IMR-90 (cell line): ENCODE data around the gene STX5. TPM values are rescaled to one million over a fixed set of nuclear protein-coding genes. Genes with fewer than 3 reads are reported as not detected.

ENCODE experiments used
- ATAC-seq: fragments of 200-7000 bp; cut with Tn5 transposase; 2 replicates; pipeline ENCODE4 v1.9.1; 2020; ENCODE audit warnings: low read depth, mild to moderate bottlenecking, moderate library complexity
- BruUV-seq: library from RNA; stranded (reverse); fragments of 400-500 nt; replicated peaks from 2 replicates; lab custom pipeline; 2021; lab: Mats Ljungman, UMichigan
- CTCF ChIA-PET: fragments of 300-600 bp; formaldehyde crosslinking; extraction: SDS; loops from one replicate; lab custom pipeline; 2021; ENCODE audit warnings: antibody characterized with exemption; lab: Yijun Ruan, JAX
- POLR2A ChIA-PET: fragments of 300-600 bp; sonication (Branson Sonifier 250); formaldehyde crosslinking; loops from one replicate; lab custom pipeline; 2022; ENCODE audit warnings: antibody characterized with exemption; ENCODE audit not compliant: unreplicated experiment; lab: Charles Lee
- DNase-seq: peaks from one replicate; pipeline ENCODE4 v3.0.0; 2013
- H2AFZ ChIP-seq: replicated peaks from 2 replicates; pipeline ENCODE3; 2013; ENCODE audit warnings: low read length, mild to moderate bottlenecking; ENCODE audit not compliant: poor library complexity
- H2AK5ac ChIP-seq: 2 replicates; pipeline ENCODE4 v1.6.1; 2013; ENCODE audit warnings: low read depth, low read length, inconsistent platforms
- H2AK9ac ChIP-seq: replicated peaks from 2 replicates; pipeline ENCODE3; 2013; ENCODE audit warnings: mild to moderate bottlenecking, low read depth, low read length, moderate library complexity; ENCODE audit not compliant: poor library complexity
- H2BK120ac ChIP-seq: 2 replicates; pipeline ENCODE4 v1.6.1; 2013; ENCODE audit warnings: low read depth, low read length, inconsistent platforms
- H2BK15ac ChIP-seq: 3 replicates; pipeline ENCODE4 v1.6.1; 2013; ENCODE audit warnings: low read depth, low read length, inconsistent platforms
- H2BK20ac ChIP-seq: 2 replicates; pipeline ENCODE4 v1.6.1; 2013; ENCODE audit warnings: low read depth, mild to moderate bottlenecking, inconsistent platforms, low read length, moderate library complexity
- H2BK5ac ChIP-seq: 2 replicates; pipeline ENCODE4 v1.6.1; 2013; ENCODE audit warnings: mild to moderate bottlenecking, low read depth, low read length, inconsistent platforms; ENCODE audit not compliant: poor library complexity, severe bottlenecking
- H3K14ac ChIP-seq: replicated peaks from 2 replicates; pipeline ENCODE4 v1.6.1; 2013; ENCODE audit warnings: low read depth, low read length, inconsistent platforms
- H3K18ac ChIP-seq: 2 replicates; pipeline ENCODE4 v1.6.1; 2013; ENCODE audit warnings: low read depth, low read length, control low read depth
- H3K23ac ChIP-seq: 2 replicates; pipeline ENCODE4 v1.6.1; 2013; ENCODE audit warnings: low read depth, low read length, inconsistent platforms
- H3K27ac ChIP-seq: 2 replicates; pipeline ENCODE4 v1.5.1; 2013; ENCODE audit warnings: mild to moderate bottlenecking, control low read depth, low read length; ENCODE audit not compliant: insufficient read depth
- H3K27me3 ChIP-seq: 2 replicates; pipeline ENCODE4 v1.6.1; 2013; ENCODE audit warnings: low read length; ENCODE audit not compliant: control insufficient read depth, insufficient read depth
- H3K36me3 ChIP-seq: 2 replicates; pipeline ENCODE4 v1.6.1; 2013; ENCODE audit warnings: low read length, mixed read lengths; ENCODE audit not compliant: control insufficient read depth, insufficient read depth
- H3K4ac ChIP-seq: 2 replicates; pipeline ENCODE4 v1.6.1; 2013; ENCODE audit warnings: low read depth, low read length, inconsistent platforms
- H3K4me1 ChIP-seq: 2 replicates; pipeline ENCODE4 v1.6.1; 2013; ENCODE audit warnings: low read length, mixed read lengths; ENCODE audit not compliant: control insufficient read depth, insufficient read depth
- H3K4me2 ChIP-seq: 2 replicates; pipeline ENCODE4 v1.6.1; 2013; ENCODE audit warnings: low read depth, mild to moderate bottlenecking, control low read depth, low read length, moderate library complexity
- H3K4me3 ChIP-seq: 2 replicates; pipeline ENCODE4 v1.5.1; 2013; ENCODE audit warnings: low read depth, mild to moderate bottlenecking, control low read depth, low read length, moderate library complexity; ENCODE audit not compliant: insufficient read depth
- H3K56ac ChIP-seq: 2 replicates; pipeline ENCODE4 v1.6.1; 2013; ENCODE audit warnings: low read length, inconsistent platforms; ENCODE audit not compliant: insufficient read depth; ENCODE audit errors: extremely low read depth
- H3K79me1 ChIP-seq, 2 experiments: 2 replicates each; pipeline ENCODE4 v1.6.1; 2013; ENCODE audit warnings: low read length in 2 of 2, inconsistent platforms in 1 of 2, low read depth in 1 of 2
- H3K9ac ChIP-seq: 2 replicates; pipeline ENCODE4 v1.6.1; 2013; ENCODE audit warnings: low read depth, low read length, control low read depth
- H3K9me1 ChIP-seq: 2 replicates; pipeline ENCODE4 v1.6.1; 2013; ENCODE audit warnings: low read length, inconsistent platforms; ENCODE audit not compliant: insufficient read depth
- H3K9me3 ChIP-seq: 2 replicates; pipeline ENCODE4 v1.6.1; 2013; ENCODE audit warnings: low read length; ENCODE audit not compliant: control insufficient read depth, insufficient read depth
- H4K20me1 ChIP-seq: 2 replicates; pipeline ENCODE4 v1.6.1; 2013; ENCODE audit warnings: low read length, inconsistent platforms; ENCODE audit not compliant: insufficient read depth
- H4K5ac ChIP-seq: 2 replicates; pipeline ENCODE4 v1.6.1; 2013; ENCODE audit warnings: mild to moderate bottlenecking, low read depth, low read length, control low read depth
- H4K8ac ChIP-seq, 2 experiments: 2 replicates each; pipeline ENCODE4 v1.6.1; 2013; ENCODE audit warnings: low read depth in 2 of 2, low read length in 2 of 2, control low read depth in 1 of 2, inconsistent platforms in 1 of 2
- H4K91ac ChIP-seq: 2 replicates; pipeline ENCODE4 v1.6.1; 2013; ENCODE audit warnings: low read depth, low read length, inconsistent platforms; ENCODE audit not compliant: insufficient read depth
- BHLHE40 ChIP-seq: fragments of 150-350 bp; IDR thresholded peaks from 2 replicates; pipeline ENCODE4 v1.6.1; 2016; ENCODE audit warnings: mild to moderate bottlenecking, low read depth, low read length
- CEBPB ChIP-seq: IDR thresholded peaks from 2 replicates; pipeline ENCODE4 v1.6.1; 2012; ENCODE audit warnings: low read depth, low read length, improper control_type of control experiment
- CHD1 ChIP-seq: IDR thresholded peaks from 2 replicates; pipeline ENCODE4 v1.6.1; 2012; ENCODE audit warnings: low read depth, low read length, improper control_type of control experiment
- FOS ChIP-seq: fragments of 150-350 bp; IDR thresholded peaks from 2 replicates; pipeline ENCODE4 v1.6.1; 2016; ENCODE audit warnings: low read depth, low read length
- MAFK ChIP-seq: IDR thresholded peaks from 2 replicates; pipeline ENCODE4 v1.6.1; 2012; ENCODE audit warnings: low read depth, low read length, improper control_type of control experiment
- MAZ ChIP-seq: IDR thresholded peaks from 2 replicates; pipeline ENCODE4 v1.6.1; 2012; ENCODE audit warnings: low read depth, mild to moderate bottlenecking, low read length, improper control_type of control experiment, moderate library complexity, borderline replicate concordance
- MXI1 ChIP-seq: IDR thresholded peaks from 2 replicates; pipeline ENCODE4 v1.6.1; 2012; ENCODE audit warnings: low read depth, mild to moderate bottlenecking, low read length, moderate library complexity, borderline replicate concordance
- NFE2L2 ChIP-seq: fragments of 150-350 bp; IDR thresholded peaks from 2 replicates; pipeline ENCODE4 v1.6.1; 2016; ENCODE audit warnings: low read depth, mild to moderate bottlenecking, low read length
- POLR2A ChIP-seq: IDR thresholded peaks from 2 replicates; pipeline ENCODE4 v1.6.1; 2012; ENCODE audit warnings: mild to moderate bottlenecking, low read depth, low read length
- RAD21 ChIP-seq: IDR thresholded peaks from 2 replicates; pipeline ENCODE4 v1.6.1; 2012; ENCODE audit warnings: low read length, improper control_type of control experiment
- RCOR1 ChIP-seq: IDR thresholded peaks from 2 replicates; pipeline ENCODE4 v1.6.1; 2012; ENCODE audit warnings: mild to moderate bottlenecking, low read length, improper control_type of control experiment; ENCODE audit not compliant: insufficient replicate concordance
- RFX5 ChIP-seq: IDR thresholded peaks from 2 replicates; pipeline ENCODE4 v1.8.0; 2012; ENCODE audit warnings: low read depth, mild to moderate bottlenecking, low read length, moderate library complexity
- SMC3 ChIP-seq: fragments of 150-350 bp; IDR thresholded peaks from 2 replicates; pipeline ENCODE4 v1.6.1; 2016; ENCODE audit warnings: low read depth, mild to moderate bottlenecking, antibody characterized with exemption, low read length, moderate library complexity
- WGBS, 2 experiments: methylation state at CpG; one replicate each; pipeline versions ENCODE4 v1.1.5 to v1.1.7; 2013; ENCODE audit warnings: missing lambda C conversion rate in 2 of 2; ENCODE audit not compliant: insufficient read length in 1 of 2; ENCODE audit errors: extremely low coverage in 2 of 2; 5-methylcytosine and 5-hydroxymethylcytosine counted together
- dilution Hi-C: fragments of 300-500 bp; cut with HindIII; formaldehyde crosslinking; loops from one replicate; pipeline ENCODE4 v1.14.3; 2018; ENCODE audit warnings: low sequenced_read_pairs; ENCODE audit not compliant: unreplicated experiment
- in situ Hi-C: fragments of 300-500 bp; cut with MboI; formaldehyde crosslinking; loops from 3 replicates; pipeline ENCODE4 v1.14.3; 2019; ENCODE audit warnings: low sequenced_read_pairs, inconsistent platforms, mixed read lengths
- intact Hi-C: fragments of 100-400 bp; cut with micrococcal nuclease; formaldehyde crosslinking; loops from 2 replicates; pipeline ENCODE4 v1.10.0; 2022
- polyA plus RNA-seq, 3 experiments: library from polyadenylated mRNA; depleted of rRNA; stranded (reverse); fragments of >200 nt; gene quantifications; 2 replicates each; pipeline ENCODE4 v1.2.3, GENCODE V29; 2012; ENCODE audit warnings: low replicate concordance in 1 of 3
- total RNA-seq: library from RNA; depleted of rRNA; stranded (reverse); fragments of >200 nt; gene quantifications from 2 replicates; pipeline ENCODE4 v1.2.3, GENCODE V29; 2012
- TF ChIP-seq, protein P1 (sequence below): fragments of 150-350 bp; IDR thresholded peaks from 2 replicates; pipeline ENCODE4 v1.6.1; 2016; ENCODE audit warnings: low read depth, mild to moderate bottlenecking, low read length, moderate library complexity, borderline replicate concordance
- TF ChIP-seq, protein P2 (sequence below): fragments of 150-350 bp; IDR thresholded peaks from 2 replicates; pipeline ENCODE4 v1.6.1; 2017; ENCODE audit warnings: mild to moderate bottlenecking, antibody characterized with exemption, low read length, low read depth
- TF ChIP-seq, protein P3 (sequence below): conservative IDR thresholded peaks from 2 replicates; pipeline ENCODE4 v1.5.1; 2012; ENCODE audit warnings: mild to moderate bottlenecking, low read depth, low read length, improper control_type of control experiment

Gene STX5
- total and polyA plus RNA-seq, 2 of the 4 experiments (the other 2 are of a cell fraction), result 43.1 to 49.5 TPM

DNA sequence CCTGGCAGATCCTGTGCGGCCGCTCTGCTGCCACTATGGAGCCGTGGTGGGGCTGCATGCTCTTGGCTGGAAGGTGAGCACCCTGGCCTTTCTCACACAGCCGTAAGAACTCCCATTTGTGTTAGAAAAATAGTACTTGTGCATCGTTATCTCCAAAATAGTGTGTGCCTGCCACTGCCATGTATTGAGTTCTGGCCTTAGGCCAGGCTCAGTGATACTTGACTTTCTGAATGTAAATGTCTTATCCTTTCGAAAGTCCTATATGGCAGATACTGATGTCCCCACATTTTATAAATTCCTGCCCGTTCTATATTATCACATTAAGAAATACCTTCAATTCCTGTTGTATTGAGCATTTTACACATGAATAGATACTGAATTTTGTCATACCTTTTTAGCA is 49.1 kb downstream of the STX5 start:
- H4K20me1 ChIP-seq, result peaks cover 8% of the 10 kb centered on the region; the same call in 1 of the 2 replicates
- no peak overlapping the region for H3K4ac ChIP-seq
- H3K9me3 ChIP-seq, result no peaks in the 10 kb centered on the region
- dilution Hi-C loops, result no loop called here
- ATAC-seq (no peak), DNase-seq (no peak)
- no peak overlapping the region for H3K9ac ChIP-seq
- H3K79me1 ChIP-seq, result peaks cover 7 to 9% of the 10 kb centered on the region in 2 experiments; a peak in 3 of 4 replicates
- H2BK20ac ChIP-seq, result no peak overlapping the region
- POLR2A ChIA-PET, result no interaction called here
- no peak overlapping the region for H2BK15ac ChIP-seq
- H2AK9ac ChIP-seq, result no peak overlapping the region
- H3K9me1 ChIP-seq, result no peaks in the 10 kb centered on the region
- no peak overlapping the region for H4K91ac ChIP-seq
- H3K36me3 ChIP-seq, result peaks cover 23% of the 10 kb centered on the region; the same call in 1 of the 2 replicates
- no peaks in the 10 kb centered on the region for H3K27me3 ChIP-seq
- H2AFZ ChIP-seq, result no peak overlapping the region
- H3K14ac ChIP-seq, result no peak overlapping the region
- no peak overlapping the region for H3K23ac ChIP-seq
- no peak overlapping the region for H4K5ac ChIP-seq
- H3K27ac ChIP-seq, result no peak overlapping the region
- H2AK5ac ChIP-seq, result no peak overlapping the region
- no peak overlapping the region for H3K18ac ChIP-seq
- in situ Hi-C loops, result no loop called here
- H3K4me2 ChIP-seq, result no peak overlapping the region
- no peak for TF ChIP-seq FOS
- TF ChIP-seq MAFK, result no peak
- TF ChIP-seq RAD21, result no peak
- TF ChIP-seq RCOR1, result no peak
- no peak for TF ChIP-seq CHD1
- no peak for TF ChIP-seq BHLHE40
- TF ChIP-seq, protein P1, sequence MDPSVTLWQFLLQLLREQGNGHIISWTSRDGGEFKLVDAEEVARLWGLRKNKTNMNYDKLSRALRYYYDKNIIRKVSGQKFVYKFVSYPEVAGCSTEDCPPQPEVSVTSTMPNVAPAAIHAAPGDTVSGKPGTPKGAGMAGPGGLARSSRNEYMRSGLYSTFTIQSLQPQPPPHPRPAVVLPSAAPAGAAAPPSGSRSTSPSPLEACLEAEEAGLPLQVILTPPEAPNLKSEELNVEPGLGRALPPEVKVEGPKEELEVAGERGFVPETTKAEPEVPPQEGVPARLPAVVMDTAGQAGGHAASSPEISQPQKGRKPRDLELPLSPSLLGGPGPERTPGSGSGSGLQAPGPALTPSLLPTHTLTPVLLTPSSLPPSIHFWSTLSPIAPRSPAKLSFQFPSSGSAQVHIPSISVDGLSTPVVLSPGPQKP, result no peak
- TF ChIP-seq CEBPB, result no peak
- TF ChIP-seq SMC3, result no peak
- TF ChIP-seq, protein P2, sequence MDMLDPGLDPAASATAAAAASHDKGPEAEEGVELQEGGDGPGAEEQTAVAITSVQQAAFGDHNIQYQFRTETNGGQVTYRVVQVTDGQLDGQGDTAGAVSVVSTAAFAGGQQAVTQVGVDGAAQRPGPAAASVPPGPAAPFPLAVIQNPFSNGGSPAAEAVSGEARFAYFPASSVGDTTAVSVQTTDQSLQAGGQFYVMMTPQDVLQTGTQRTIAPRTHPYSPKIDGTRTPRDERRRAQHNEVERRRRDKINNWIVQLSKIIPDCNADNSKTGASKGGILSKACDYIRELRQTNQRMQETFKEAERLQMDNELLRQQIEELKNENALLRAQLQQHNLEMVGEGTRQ, result no peak
- no peak for TF ChIP-seq MXI1
- no peak for TF ChIP-seq RFX5
- TF ChIP-seq NFE2L2, result no peak
- no peak for TF ChIP-seq MAZ
- TF ChIP-seq, protein P3, sequence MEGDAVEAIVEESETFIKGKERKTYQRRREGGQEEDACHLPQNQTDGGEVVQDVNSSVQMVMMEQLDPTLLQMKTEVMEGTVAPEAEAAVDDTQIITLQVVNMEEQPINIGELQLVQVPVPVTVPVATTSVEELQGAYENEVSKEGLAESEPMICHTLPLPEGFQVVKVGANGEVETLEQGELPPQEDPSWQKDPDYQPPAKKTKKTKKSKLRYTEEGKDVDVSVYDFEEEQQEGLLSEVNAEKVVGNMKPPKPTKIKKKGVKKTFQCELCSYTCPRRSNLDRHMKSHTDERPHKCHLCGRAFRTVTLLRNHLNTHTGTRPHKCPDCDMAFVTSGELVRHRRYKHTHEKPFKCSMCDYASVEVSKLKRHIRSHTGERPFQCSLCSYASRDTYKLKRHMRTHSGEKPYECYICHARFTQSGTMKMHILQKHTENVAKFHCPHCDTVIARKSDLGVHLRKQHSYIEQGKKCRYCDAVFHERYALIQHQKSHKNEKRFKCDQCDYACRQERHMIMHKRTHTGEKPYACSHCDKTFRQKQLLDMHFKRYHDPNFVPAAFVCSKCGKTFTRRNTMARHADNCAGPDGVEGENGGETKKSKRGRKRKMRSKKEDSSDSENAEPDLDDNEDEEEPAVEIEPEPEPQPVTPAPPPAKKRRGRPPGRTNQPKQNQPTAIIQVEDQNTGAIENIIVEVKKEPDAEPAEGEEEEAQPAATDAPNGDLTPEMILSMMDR, result no peak
- TF ChIP-seq POLR2A, result no peak
- WGBS, 2 experiments, result 100% methylated on average over 4 of the region's 7 CpGs; no CpG with 5 or more reads in 1 of the 2 experiments
- H3K56ac ChIP-seq, result no peak overlapping the region
- intact Hi-C loops, result no loop called here
- no peak overlapping the region for H3K4me3 ChIP-seq
- CTCF ChIA-PET, result no interaction called here
- no peak overlapping the region for H4K8ac ChIP-seq
- peaks cover 3% of the 10 kb centered on the region; the same call in 1 of the 2 replicates for H3K4me1 ChIP-seq
- no peak overlapping the region for H2BK5ac ChIP-seq
- H2BK120ac ChIP-seq, result no peak overlapping the region
- no TSS peak for BruUV-seq
